HCT116 (cell line): ENCODE measurements around the gene UBQLNL.

Source experiments
- CEBPB ChIP-seq: IDR thresholded peaks from 2 replicates; pipeline ENCODE4 v1.6.1; 2012; ENCODE audit warnings: low read depth
- CTCF ChIP-seq, 3 experiments: fragments of 200-600 bp in 1 of 3; sonication (generic) in 1 of 3; IDR thresholded peaks in 2 of 3; conservative IDR thresholded peaks in 1 of 3; 2 replicates each; pipeline ENCODE4 v1.5.1; 2012 to 2017; ENCODE audit warnings: low read depth in 2 of 3, low read length in 2 of 3, antibody characterized with exemption in 1 of 3, borderline replicate concordance in 1 of 3, control low read depth in 1 of 3, mild to moderate bottlenecking in 1 of 3, mixed read lengths in 1 of 3, mixed run types in 1 of 3, moderate library complexity in 1 of 3; ENCODE audit not compliant: insufficient read depth in 1 of 3
- EZH2 ChIP-seq: fragments of 200-600 bp; sonication (generic); IDR thresholded peaks from 2 replicates; pipeline ENCODE4 v1.6.1; 2017; ENCODE audit warnings: antibody characterized with exemption, mixed run types
- EZH2phosphoT487 ChIP-seq: fragments of 200-600 bp; IDR thresholded peaks from 2 replicates; pipeline ENCODE4 v1.6.1; 2018; ENCODE audit warnings: antibody characterized with exemption, borderline replicate concordance
- JUND ChIP-seq: IDR thresholded peaks from 2 replicates; pipeline ENCODE4 v1.6.1; 2012
- MAX ChIP-seq: IDR thresholded peaks from 2 replicates; pipeline ENCODE4 v1.6.1; 2012
- POLR2A ChIP-seq: IDR thresholded peaks from 2 replicates; pipeline ENCODE4 v1.7.0; 2011; ENCODE audit warnings: borderline replicate concordance; ENCODE audit not compliant: insufficient read depth, insufficient read length; ENCODE audit errors: extremely low read depth
- POLR2AphosphoS5 ChIP-seq: IDR thresholded peaks from 2 replicates; pipeline ENCODE4 v1.6.1; 2011; ENCODE audit warnings: mild to moderate bottlenecking, low read depth, low read length, moderate library complexity
- REST ChIP-seq: IDR thresholded peaks from 2 replicates; pipeline ENCODE4 v1.6.1; 2012; ENCODE audit warnings: low read depth
- SP1 ChIP-seq: IDR thresholded peaks from 2 replicates; pipeline ENCODE4 v1.6.1; 2012; ENCODE audit warnings: low read depth
- YY1 ChIP-seq: IDR thresholded peaks from 2 replicates; pipeline ENCODE4 v1.6.1; 2011; ENCODE audit warnings: low read length, low read depth, moderate library complexity, mild to moderate bottlenecking; ENCODE audit not compliant: insufficient replicate concordance; ENCODE audit errors: extremely low read depth
- ZBTB33 ChIP-seq: IDR thresholded peaks from 2 replicates; pipeline ENCODE4 v1.6.1; 2011; ENCODE audit warnings: mild to moderate bottlenecking, low read length, moderate library complexity; ENCODE audit not compliant: insufficient replicate concordance; ENCODE audit errors: extremely low read depth

- TF ChIP-seq ZBTB33 (no peak), YY1 (no peak), CTCF (IDR thresholded peaks at IDR 0.05 in 2 of 3, conservative IDR thresholded peaks at IDR 0.05 in 1 of 3; ENCODE audit: borderline replicate concordance in 1 of 3, insufficient read depth in 1 of 3, low read depth in 2 of 3, low read length in 2 of 3) (no peak), CEBPB (no peak), EZH2 (no peak), EZH2phosphoT487 (no peak), POLR2AphosphoS5 (no peak), POLR2A (no peak), REST (no peak), MAX (no peak), SP1 (no peak), JUND (no peak)
Observed at GRCh38 chr11:5524756-5525155, 8.3 kb upstream of the UBQLNL start.
